ENCODE data around the gene KRTAP19-8.

The KRTAP19-8 gene

DNA sequence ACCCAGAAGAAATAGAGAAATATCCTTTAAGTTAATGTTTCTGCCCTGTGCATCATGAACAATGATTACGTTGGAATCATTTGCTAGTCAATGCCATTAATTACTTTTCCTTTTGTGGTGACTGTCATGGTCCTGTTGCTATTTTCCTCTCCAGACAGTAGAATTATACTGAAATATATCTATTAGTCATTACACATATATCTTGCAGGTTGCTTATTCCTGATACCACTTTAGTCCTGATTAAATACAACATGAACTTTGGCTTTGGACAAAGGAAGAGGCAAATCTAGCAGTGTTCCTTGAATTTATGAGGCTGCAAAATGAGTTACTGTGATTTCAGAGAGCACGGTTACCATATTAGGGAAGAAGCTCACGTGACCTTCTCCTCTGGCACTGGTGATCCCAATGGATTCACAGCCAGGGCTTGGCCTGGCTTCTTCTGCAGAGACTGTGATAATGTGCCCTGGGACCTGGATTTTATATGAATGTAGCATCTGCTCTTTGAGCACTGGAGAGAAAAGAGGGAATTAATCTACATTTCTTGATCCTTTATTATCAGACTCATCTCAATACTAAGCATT is 12.4 kb upstream of the KRTAP19-8 start:
- TF ChIP-seq SPI1 (IDR thresholded peaks at IDR 0.05; ENCODE audit: borderline replicate concordance, low read depth) (no peak), GABPA (IDR thresholded peaks at IDR 0.05; ENCODE audit: low read depth) (no peak), POLR2AphosphoS5 (IDR thresholded peaks at IDR 0.05; ENCODE audit: low read depth) (no peak)
- TF ChIP-seq, protein P1, sequence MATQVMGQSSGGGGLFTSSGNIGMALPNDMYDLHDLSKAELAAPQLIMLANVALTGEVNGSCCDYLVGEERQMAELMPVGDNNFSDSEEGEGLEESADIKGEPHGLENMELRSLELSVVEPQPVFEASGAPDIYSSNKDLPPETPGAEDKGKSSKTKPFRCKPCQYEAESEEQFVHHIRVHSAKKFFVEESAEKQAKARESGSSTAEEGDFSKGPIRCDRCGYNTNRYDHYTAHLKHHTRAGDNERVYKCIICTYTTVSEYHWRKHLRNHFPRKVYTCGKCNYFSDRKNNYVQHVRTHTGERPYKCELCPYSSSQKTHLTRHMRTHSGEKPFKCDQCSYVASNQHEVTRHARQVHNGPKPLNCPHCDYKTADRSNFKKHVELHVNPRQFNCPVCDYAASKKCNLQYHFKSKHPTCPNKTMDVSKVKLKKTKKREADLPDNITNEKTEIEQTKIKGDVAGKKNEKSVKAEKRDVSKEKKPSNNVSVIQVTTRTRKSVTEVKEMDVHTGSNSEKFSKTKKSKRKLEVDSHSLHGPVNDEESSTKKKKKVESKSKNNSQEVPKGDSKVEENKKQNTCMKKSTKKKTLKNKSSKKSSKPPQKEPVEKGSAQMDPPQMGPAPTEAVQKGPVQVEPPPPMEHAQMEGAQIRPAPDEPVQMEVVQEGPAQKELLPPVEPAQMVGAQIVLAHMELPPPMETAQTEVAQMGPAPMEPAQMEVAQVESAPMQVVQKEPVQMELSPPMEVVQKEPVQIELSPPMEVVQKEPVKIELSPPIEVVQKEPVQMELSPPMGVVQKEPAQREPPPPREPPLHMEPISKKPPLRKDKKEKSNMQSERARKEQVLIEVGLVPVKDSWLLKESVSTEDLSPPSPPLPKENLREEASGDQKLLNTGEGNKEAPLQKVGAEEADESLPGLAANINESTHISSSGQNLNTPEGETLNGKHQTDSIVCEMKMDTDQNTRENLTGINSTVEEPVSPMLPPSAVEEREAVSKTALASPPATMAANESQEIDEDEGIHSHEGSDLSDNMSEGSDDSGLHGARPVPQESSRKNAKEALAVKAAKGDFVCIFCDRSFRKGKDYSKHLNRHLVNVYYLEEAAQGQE (IDR thresholded peaks at IDR 0.05; ENCODE audit: insufficient replicate concordance, low read depth) = no peak
- TF ChIP-seq, protein P2, sequence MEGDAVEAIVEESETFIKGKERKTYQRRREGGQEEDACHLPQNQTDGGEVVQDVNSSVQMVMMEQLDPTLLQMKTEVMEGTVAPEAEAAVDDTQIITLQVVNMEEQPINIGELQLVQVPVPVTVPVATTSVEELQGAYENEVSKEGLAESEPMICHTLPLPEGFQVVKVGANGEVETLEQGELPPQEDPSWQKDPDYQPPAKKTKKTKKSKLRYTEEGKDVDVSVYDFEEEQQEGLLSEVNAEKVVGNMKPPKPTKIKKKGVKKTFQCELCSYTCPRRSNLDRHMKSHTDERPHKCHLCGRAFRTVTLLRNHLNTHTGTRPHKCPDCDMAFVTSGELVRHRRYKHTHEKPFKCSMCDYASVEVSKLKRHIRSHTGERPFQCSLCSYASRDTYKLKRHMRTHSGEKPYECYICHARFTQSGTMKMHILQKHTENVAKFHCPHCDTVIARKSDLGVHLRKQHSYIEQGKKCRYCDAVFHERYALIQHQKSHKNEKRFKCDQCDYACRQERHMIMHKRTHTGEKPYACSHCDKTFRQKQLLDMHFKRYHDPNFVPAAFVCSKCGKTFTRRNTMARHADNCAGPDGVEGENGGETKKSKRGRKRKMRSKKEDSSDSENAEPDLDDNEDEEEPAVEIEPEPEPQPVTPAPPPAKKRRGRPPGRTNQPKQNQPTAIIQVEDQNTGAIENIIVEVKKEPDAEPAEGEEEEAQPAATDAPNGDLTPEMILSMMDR (IDR thresholded peaks at IDR 0.05; ENCODE audit: insufficient read depth, low read length) = no peak
- Histone ChIP-seq H3K4me3 (replicated peaks; ENCODE audit: insufficient read depth, low read length) (no peak overlapping the region), H3K27me3 (ENCODE audit: insufficient read depth, poor library complexity, severe bottlenecking) (no peaks in the 10 kb centered on the region), H3K27ac (replicated peaks) (no peak overlapping the region)
- no peak for DNase-seq (ENCODE audit: low read depth in 1 of 2, low spot score in 1 of 2)

DNA sequence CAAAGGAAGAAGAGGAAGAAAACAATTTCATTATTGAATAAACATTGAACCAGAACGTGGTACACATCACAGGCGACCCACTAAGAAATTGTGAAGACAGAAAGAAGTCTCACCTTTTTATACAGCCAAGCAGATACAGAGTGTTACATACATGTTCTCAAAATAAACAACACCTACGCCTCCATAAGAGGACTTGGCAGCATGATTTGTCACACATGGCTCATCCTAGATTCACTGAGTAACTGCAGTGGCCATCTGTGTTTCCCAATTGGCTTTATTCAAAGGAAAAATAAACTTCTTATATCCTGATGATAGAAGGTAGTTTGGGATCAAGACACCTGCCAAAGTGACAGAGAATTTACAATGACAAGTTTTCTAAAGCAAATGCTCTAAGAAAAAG is 7.6 kb upstream of the KRTAP19-8 start:
- no peak overlapping the region for H3K4me3 ChIP-seq (replicated peaks; ENCODE audit: insufficient read depth, low read length)
- no peak for DNase-seq (ENCODE audit: low read depth in 1 of 2, low spot score in 1 of 2)
- TF ChIP-seq POLR2AphosphoS5 (IDR thresholded peaks at IDR 0.05; ENCODE audit: low read depth) = no peak
- H3K27ac ChIP-seq (replicated peaks) = no peak overlapping the region
- H3K27me3 ChIP-seq (ENCODE audit: insufficient read depth, poor library complexity, severe bottlenecking) = no peaks in the 10 kb centered on the region

DNA sequence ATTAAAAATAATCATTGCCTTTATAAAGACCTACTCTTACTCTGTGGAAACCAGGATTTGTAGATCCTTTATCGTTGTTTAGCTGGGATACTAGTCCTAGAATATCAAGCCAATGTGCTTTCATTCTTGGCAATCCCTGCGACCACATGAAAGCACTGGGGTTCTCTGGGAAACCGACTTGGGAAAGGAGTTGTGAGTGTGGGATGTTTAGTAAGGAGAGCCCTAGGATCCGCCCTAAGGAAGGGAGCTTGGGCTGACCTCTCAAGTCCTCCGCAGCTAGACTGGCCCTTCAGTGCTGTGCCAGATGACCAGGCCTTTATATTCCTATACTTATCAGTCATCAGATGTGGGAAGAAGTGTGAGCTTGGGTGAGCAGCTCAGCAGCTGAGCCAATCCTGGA is 5.2 kb upstream of the KRTAP19-8 start:
- H3K27me3 ChIP-seq (ENCODE audit: insufficient read depth, poor library complexity, severe bottlenecking) = no peaks in the 10 kb centered on the region
- TF ChIP-seq, protein P2 (IDR thresholded peaks at IDR 0.05; ENCODE audit: insufficient read depth, low read length) = no peak
- DNase-seq (ENCODE audit: low read depth in 1 of 2, low spot score in 1 of 2) = no peak
- no peak overlapping the region for H3K27ac ChIP-seq (replicated peaks)
- no peak overlapping the region for H3K4me3 ChIP-seq (replicated peaks; ENCODE audit: insufficient read depth, low read length)

DNA sequence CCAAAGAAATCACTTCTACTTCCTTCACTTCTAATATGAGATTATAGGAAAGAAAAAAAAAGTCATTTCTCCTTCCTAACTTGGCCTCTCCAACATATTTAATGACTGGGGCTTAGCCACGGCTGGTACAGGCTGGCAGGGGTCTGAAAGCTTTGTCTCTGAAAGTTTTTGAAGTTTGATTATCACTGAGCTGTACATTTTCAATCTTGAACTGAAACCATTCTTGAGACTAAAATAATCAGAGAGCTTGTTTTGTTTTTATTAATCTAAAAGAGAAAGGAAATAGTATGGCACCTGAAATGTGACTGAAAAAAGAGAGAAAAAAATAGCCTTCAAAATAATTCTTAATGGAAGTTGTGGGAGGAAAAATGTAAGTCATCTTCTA is 3.8 kb upstream of the KRTAP19-8 start:
- Histone ChIP-seq H3K27me3 (ENCODE audit: insufficient read depth, poor library complexity, severe bottlenecking) (no peaks in the 10 kb centered on the region), H3K27ac (replicated peaks) (no peak overlapping the region), H3K4me3 (replicated peaks; ENCODE audit: insufficient read depth, low read length) (no peak overlapping the region)
- TF ChIP-seq POLR2AphosphoS5 (IDR thresholded peaks at IDR 0.05; ENCODE audit: low read depth) (no peak), SPI1 (IDR thresholded peaks at IDR 0.05; ENCODE audit: borderline replicate concordance, low read depth) (no peak), GABPA (IDR thresholded peaks at IDR 0.05; ENCODE audit: low read depth) (no peak)
- TF ChIP-seq, protein P1 (IDR thresholded peaks at IDR 0.05; ENCODE audit: insufficient replicate concordance, low read depth) = no peak
- TF ChIP-seq, protein P2 (IDR thresholded peaks at IDR 0.05; ENCODE audit: insufficient read depth, low read length) = no peak
- DNase-seq (ENCODE audit: low read depth in 1 of 2, low spot score in 1 of 2) = no peak
